HepG2 (cell line): ENCODE results near the gene JPH3. TPM values are rescaled to one million over a fixed set of nuclear protein-coding genes. Genes with fewer than 3 reads are reported as not detected.

Experiments
- AKAP8 ChIP-seq: sonication (generic); formaldehyde crosslinking; IDR thresholded peaks from 2 replicates; pipeline ENCODE4 v1.5.1; 2020; ENCODE audit warnings: mild to moderate bottlenecking, missing genetic modification reagents
- BCL3 ChIP-seq: sonication (generic); formaldehyde crosslinking; IDR thresholded peaks from 2 replicates; pipeline ENCODE4 v1.5.1; 2020; ENCODE audit warnings: mild to moderate bottlenecking, missing genetic modification reagents, moderate library complexity
- DPF2 ChIP-seq: sonication (generic); formaldehyde crosslinking; IDR thresholded peaks from 2 replicates; pipeline ENCODE4 v1.4.0; 2020; ENCODE audit warnings: mild to moderate bottlenecking, low read depth, missing genetic modification reagents, borderline replicate concordance
- DZIP1 ChIP-seq: sonication (generic); formaldehyde crosslinking; IDR thresholded peaks from 2 replicates; pipeline ENCODE4 v1.5.0; 2020; ENCODE audit warnings: mild to moderate bottlenecking, missing genetic modification reagents
- FOXC1 ChIP-seq: sonication (generic); formaldehyde crosslinking; IDR thresholded peaks from 2 replicates; pipeline ENCODE4 v1.8.0; 2022; ENCODE audit warnings: mild to moderate bottlenecking, missing genetic modification reagents, borderline replicate concordance
- HMG20A ChIP-seq: IDR thresholded peaks from 2 replicates; pipeline ENCODE4 v1.6.1; 2016; ENCODE audit warnings: borderline replicate concordance
- KLF11 ChIP-seq: IDR thresholded peaks from 2 replicates; pipeline ENCODE4 v1.6.1; 2016; ENCODE audit warnings: missing compliant biosample characterization
- NCOA2 ChIP-seq: sonication (generic); formaldehyde crosslinking; IDR thresholded peaks from 2 replicates; pipeline ENCODE4 v1.8.0; 2022; ENCODE audit warnings: inconsistent platforms
- PLRG1 ChIP-seq: fragments of 450-650 bp; conservative IDR thresholded peaks from 2 replicates; pipeline ENCODE4 v1.6.1; 2016
- RBM39 ChIP-seq: fragments of 200-400 bp; formaldehyde crosslinking; IDR thresholded peaks from one replicate; pipeline ENCODE4 v1.6.1; 2018; ENCODE audit warnings: antibody characterized with exemption, mild to moderate bottlenecking, low read depth, low read length; ENCODE audit not compliant: poor library complexity, severe bottlenecking
- REST ChIP-seq, 2 experiments: IDR thresholded peaks; 2 replicates each; pipeline ENCODE4 v1.6.1; 2011 to 2012; ENCODE audit warnings: low read length in 2 of 2, borderline replicate concordance in 1 of 2, low read depth in 1 of 2, mild to moderate bottlenecking in 1 of 2, moderate library complexity in 1 of 2
- SMAD9 ChIP-seq: sonication (generic); formaldehyde crosslinking; IDR thresholded peaks from 2 replicates; pipeline ENCODE4 v1.5.1; 2020; ENCODE audit warnings: mild to moderate bottlenecking, missing genetic modification reagents
- SOX13 ChIP-seq, 3 experiments: fragments of 450-650 bp in 1 of 3; sonication (generic) in 1 of 3; formaldehyde crosslinking in 1 of 3; IDR thresholded peaks in 2 of 3; conservative IDR thresholded peaks in 1 of 3; 2 replicates each; pipeline versions ENCODE4 v1.5.0 to v1.6.1; 2016 to 2020; ENCODE audit warnings: antibody characterized with exemption in 1 of 3, mild to moderate bottlenecking in 1 of 3, missing compliant biosample characterization in 1 of 3, missing genetic modification reagents in 1 of 3, moderate library complexity in 1 of 3
- ZBTB21 ChIP-seq: sonication (generic); formaldehyde crosslinking; IDR thresholded peaks from 2 replicates; pipeline ENCODE4 v1.4.0; 2020; ENCODE audit warnings: missing genetic modification reagents
- ZBTB7B ChIP-seq: sonication (generic); formaldehyde crosslinking; IDR thresholded peaks from 2 replicates; pipeline ENCODE4 v1.4.0; 2020; ENCODE audit warnings: missing genetic modification reagents
- ZNF350 ChIP-seq: sonication (generic); formaldehyde crosslinking; IDR thresholded peaks from 2 replicates; pipeline ENCODE4 v1.4.0; 2020; ENCODE audit warnings: mild to moderate bottlenecking, low read depth, missing genetic modification reagents, borderline replicate concordance
- ZNF75D ChIP-seq: sonication (generic); formaldehyde crosslinking; IDR thresholded peaks from 2 replicates; pipeline ENCODE4 v1.8.1; 2023; ENCODE audit warnings: missing genetic modification reagents, mild to moderate bottlenecking, borderline replicate concordance
- polyA plus RNA-seq, 8 experiments: library from polyadenylated mRNA; depleted of rRNA in 3 of 8; stranded (reverse) in 7 of 8; unstranded in 1 of 8; fragments of >200 nt; fragmentation: Illumina TruSeq in 4 of 8; extraction: Trizol in 4 of 8; gene quantifications; 2 replicates each; pipeline versions ENCODE4 v1.2.1 to v1.2.3, GENCODE V29; 2011 to 2016; ENCODE audit warnings: low read depth in 4 of 8, missing spikeins in 1 of 8, mixed read lengths in 1 of 8; ENCODE audit not compliant: insufficient read depth in 1 of 8
- total RNA-seq, 5 experiments: library from RNA; depleted of rRNA; stranded (reverse); fragments of >200 nt; fragmentation: Illumina TruSeq; extraction: Trizol; gene quantifications; 2 replicates each; pipeline ENCODE4 v1.2.3, GENCODE V29; 2016; ENCODE audit warnings: low read depth in 1 of 5
- TF ChIP-seq, protein P1 (sequence below): sonication (generic); formaldehyde crosslinking; IDR thresholded peaks from 2 replicates; pipeline ENCODE4 v1.5.1; 2020; ENCODE audit warnings: mild to moderate bottlenecking, moderate library complexity, missing genetic modification reagents

The JPH3 gene
- total and polyA plus RNA-seq, 2 of the 13 experiments (the other 11 are each of a cell fraction or from before 2014, with no cell fraction given), result not detected

DNA sequence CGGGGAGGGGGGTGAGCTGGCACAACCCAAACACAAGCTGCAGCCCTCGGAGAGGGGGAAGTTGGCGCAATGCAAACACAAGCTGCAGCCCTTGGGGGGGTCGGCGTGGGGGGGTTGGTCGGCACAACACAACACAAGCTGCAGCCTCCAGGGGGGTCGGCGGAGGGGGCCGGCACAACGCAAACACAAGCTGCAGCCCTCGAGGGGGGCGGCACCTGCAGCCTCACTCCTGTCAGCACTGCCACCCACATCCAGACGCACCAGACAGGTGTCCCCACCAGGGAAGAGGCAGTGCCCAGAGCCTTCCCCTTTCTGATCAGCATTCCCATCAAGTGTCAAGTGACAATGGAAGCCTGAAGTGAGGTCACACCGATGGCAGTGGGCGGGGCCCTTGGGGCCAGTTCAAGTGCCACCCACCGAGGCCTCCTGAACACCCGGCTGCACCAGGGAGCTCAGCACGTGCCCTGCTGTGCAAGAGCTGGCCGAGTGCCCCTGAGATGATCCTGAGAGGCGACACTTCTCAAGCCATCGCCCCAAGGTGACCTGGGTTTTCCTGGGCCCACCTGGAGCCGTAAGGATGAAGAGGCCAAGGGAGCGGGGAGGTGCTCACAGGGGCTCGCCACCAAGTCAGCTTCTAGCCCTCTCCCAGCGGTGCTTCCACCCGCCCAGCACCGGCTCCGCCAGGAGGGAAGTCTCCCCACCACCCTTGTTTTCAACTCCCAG lies 104.1 kb downstream of the JPH3 start (continued):
- TF ChIP-seq ZBTB21 (CRISPR knock-in tag), result no peak
- peak; percentile 16; the same call in 1 of the 2 replicates for TF ChIP-seq DPF2 (CRISPR knock-in tag)
- TF ChIP-seq DZIP1 (CRISPR knock-in tag), result peak; percentile 66; the same call in 1 of the 2 replicates
- TF ChIP-seq, protein P1, sequence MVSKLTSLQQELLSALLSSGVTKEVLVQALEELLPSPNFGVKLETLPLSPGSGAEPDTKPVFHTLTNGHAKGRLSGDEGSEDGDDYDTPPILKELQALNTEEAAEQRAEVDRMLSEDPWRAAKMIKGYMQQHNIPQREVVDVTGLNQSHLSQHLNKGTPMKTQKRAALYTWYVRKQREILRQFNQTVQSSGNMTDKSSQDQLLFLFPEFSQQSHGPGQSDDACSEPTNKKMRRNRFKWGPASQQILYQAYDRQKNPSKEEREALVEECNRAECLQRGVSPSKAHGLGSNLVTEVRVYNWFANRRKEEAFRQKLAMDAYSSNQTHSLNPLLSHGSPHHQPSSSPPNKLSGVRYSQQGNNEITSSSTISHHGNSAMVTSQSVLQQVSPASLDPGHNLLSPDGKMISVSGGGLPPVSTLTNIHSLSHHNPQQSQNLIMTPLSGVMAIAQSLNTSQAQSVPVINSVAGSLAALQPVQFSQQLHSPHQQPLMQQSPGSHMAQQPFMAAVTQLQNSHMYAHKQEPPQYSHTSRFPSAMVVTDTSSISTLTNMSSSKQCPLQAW (CRISPR knock-in tag), result no peak
- TF ChIP-seq ZNF350, result 0 out of 2 replicates have a peak, but pooled peaks have one; percentile 35
- no peak for TF ChIP-seq PLRG1
- no peak for TF ChIP-seq RBM39
- TF ChIP-seq SOX13 (IDR thresholded peaks at IDR 0.05), result no peak
- peak in 1 of 2 experiments; percentile 3; a peak in 1 of 4 replicates for TF ChIP-seq SOX13 (CRISPR knock-in tag; conservative IDR thresholded peaks at IDR 0.05 in 1 of 2, IDR thresholded peaks at IDR 0.05 in 1 of 2)
- TF ChIP-seq SMAD9 (CRISPR knock-in tag), result no peak
- TF ChIP-seq BCL3 (CRISPR knock-in tag), result no peak
- TF ChIP-seq ZNF75D, result no peak
- TF ChIP-seq ZBTB7B (CRISPR knock-in tag), result peak; percentile 91
- TF ChIP-seq FOXC1 (CRISPR knock-in tag), result 0 out of 2 replicates have a peak, but pooled peaks have one; percentile 52
- TF ChIP-seq HMG20A, result no peak
- TF ChIP-seq NCOA2 (CRISPR knock-in tag), result no peak
- TF ChIP-seq REST (IDR thresholded peaks at IDR 0.05; ENCODE audit: borderline replicate concordance in 1 of 2, low read depth in 1 of 2, low read length in 2 of 2), result no peak
- TF ChIP-seq KLF11 (CRISPR knock-in tag), result no peak
- 0 out of 2 replicates have a peak, but pooled peaks have one; percentile 30 for TF ChIP-seq AKAP8 (CRISPR knock-in tag)
